Smooth muscle cell of trachea (primary cell): Measurements from ENCODE around the gene CASK. TPM values are rescaled to one million over a fixed set of nuclear protein-coding genes. Genes with fewer than 3 reads are reported as not detected.

ENCODE experiments used
- total RNA-seq: library from RNA; depleted of rRNA; stranded (reverse); fragments of >200 nt; gene quantifications from 2 replicates; pipeline ENCODE4 v1.2.1, GENCODE V29; 2014

The CASK gene
- 37.5 and 55.9 TPM in 2 replicates for total RNA-seq

GRCh38 chrX:41923211-41923977, at the start of gene CASK:
Gene CASK (minus strand): TSS chrX:41923554. CDS start chrX:41922988, 566 bp downstream.

GRCh38 chrX:41723826-41724225, 199.5 kb downstream of the CASK start, which contains the start of gene GPR82:
Gene GPR82 (plus strand): TSS chrX:41724181. CDS start chrX:41727027, 2,846 bp downstream.

GRCh38 chrX:41688835-41689234, 234.5 kb downstream of the CASK start, which contains the start of gene GPR34:
Gene GPR34 (plus strand): TSS chrX:41688973. CDS start chrX:41695634, 6,661 bp downstream.

Other genes with a start within 250 kb of the CASK start
- gene GPR34, start 234.6 kb downstream of the CASK start, total RNA-seq, result not detected in 2 replicates
- gene GPR82, start 199.4 kb downstream of the CASK start, total RNA-seq, result under 0.01 TPM in 1 of 2 replicates, not detected in the other